ENCODE measurements around the gene FCHSD1. TPM values are rescaled to one million over a fixed set of nuclear protein-coding genes. Genes with fewer than 3 reads are reported as not detected.

Gene FCHSD1
- total RNA-seq, 1 experiment from 2014 or later = 37.2 TPM

GRCh38 chr5:141675672-141676071 is 24.5 kb upstream of the FCHSD1 start:
- Histone ChIP-seq H2AFZ (ENCODE audit: low read depth, low read length, poor library complexity, severe bottlenecking) (no peak overlapping the region), H3K9me2 (ENCODE audit: insufficient read depth) (no peaks in the 10 kb centered on the region), H3K27ac (ENCODE audit: low read depth, low read length) (no peak overlapping the region), H3K9ac (ENCODE audit: low read length) (no peak overlapping the region), H4K20me1 (ENCODE audit: insufficient read depth) (no peaks in the 10 kb centered on the region), H3K27me3 (ENCODE audit: insufficient read depth, low read length) (no peaks in the 10 kb centered on the region), H3K79me2 (ENCODE audit: insufficient read depth, low read length) (no peaks in the 10 kb centered on the region; the same call in 1 of the 2 replicates), H3K4me2 (ENCODE audit: low read length) (no peak overlapping the region), H3K4me3 (replicated peaks in 1 of 2; ENCODE audit: low read depth in 1 of 2, low read length in 2 of 2) (no peak overlapping the region), H3K4me1 (ENCODE audit: control insufficient read depth in 1 of 2, insufficient read depth in 2 of 2, low read length in 2 of 2) (peaks cover 3 to 4% of the 10 kb centered on the region in 2 experiments; a peak in 3 of 4 replicates), H3K36me3 (ENCODE audit: control insufficient read depth in 1 of 2, insufficient read depth in 2 of 2, low read length in 2 of 2) (0 out of 4 replicates have a peak, but pooled peaks cover 0 to 2% of the 10 kb centered on the region in 2 experiments), H3K9me3 (ENCODE audit: control insufficient read depth in 1 of 2, insufficient read depth in 1 of 2, low read depth in 1 of 2, low read length in 2 of 2) (no peaks in the 10 kb centered on the region)
- ChIA-PET RAD21 (ENCODE audit: low non-redundant PET in 1 of 2, low total read pairs in 2 of 2, uncharacterized antibody in 2 of 2, unreplicated experiment in 2 of 2) (no interaction called here), POLR2A (no interaction called here), CTCF (no interaction called here)
- intact Hi-C loops (cut with micrococcal nuclease) = no loop called here
- TF ChIP-seq TCF7L2 (IDR thresholded peaks at IDR 0.05; ENCODE audit: borderline replicate concordance, extremely low read depth, insufficient read depth, insufficient read length) (no peak), RAD21 (IDR thresholded peaks at IDR 0.05; ENCODE audit: low read depth) (no peak), REST (IDR thresholded peaks at IDR 0.05; ENCODE audit: low read depth) (no peak), EZH2phosphoT487 (IDR thresholded peaks at IDR 0.05; ENCODE audit: borderline replicate concordance) (no peak)
- TF ChIP-seq, protein P1, sequence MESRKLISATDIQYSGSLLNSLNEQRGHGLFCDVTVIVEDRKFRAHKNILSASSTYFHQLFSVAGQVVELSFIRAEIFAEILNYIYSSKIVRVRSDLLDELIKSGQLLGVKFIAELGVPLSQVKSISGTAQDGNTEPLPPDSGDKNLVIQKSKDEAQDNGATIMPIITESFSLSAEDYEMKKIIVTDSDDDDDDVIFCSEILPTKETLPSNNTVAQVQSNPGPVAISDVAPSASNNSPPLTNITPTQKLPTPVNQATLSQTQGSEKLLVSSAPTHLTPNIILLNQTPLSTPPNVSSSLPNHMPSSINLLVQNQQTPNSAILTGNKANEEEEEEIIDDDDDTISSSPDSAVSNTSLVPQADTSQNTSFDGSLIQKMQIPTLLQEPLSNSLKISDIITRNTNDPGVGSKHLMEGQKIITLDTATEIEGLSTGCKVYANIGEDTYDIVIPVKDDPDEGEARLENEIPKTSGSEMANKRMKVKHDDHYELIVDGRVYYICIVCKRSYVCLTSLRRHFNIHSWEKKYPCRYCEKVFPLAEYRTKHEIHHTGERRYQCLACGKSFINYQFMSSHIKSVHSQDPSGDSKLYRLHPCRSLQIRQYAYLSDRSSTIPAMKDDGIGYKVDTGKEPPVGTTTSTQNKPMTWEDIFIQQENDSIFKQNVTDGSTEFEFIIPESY (IDR thresholded peaks at IDR 0.05; ENCODE audit: extremely low read depth, insufficient replicate concordance, low read length) = no peak
- DNase-seq (ENCODE audit: low read depth, low spot score) = no peak
- ATAC-seq = no peak
- no TSS peak for BruUV-seq (replicated peaks)
